NCI-H226 (cell line): ENCODE measurements around the gene TCFL5.
A peak's percentile ranks its signal among the peaks of the same experiment; 100 is the strongest.

Experiments used
- DNase-seq: peaks from one replicate; pipeline ENCODE4 v3.0.0-alpha.2; 2015

Gene TCFL5

GRCh38 chr20:62808211-62808865 is 53.3 kb downstream of the TCFL5 start:
- peak; percentile 34 for DNase-seq

GRCh38 chr20:62807444-62808210 is 54.0 kb downstream of the TCFL5 start:
- DNase-seq: no peak

- no peak for DNase-seq
These were observed 55.1 kb downstream of the TCFL5 start for GRCh38 chr20:62806383-62807050.

- no peak for DNase-seq
These were observed 55.8 kb downstream of the TCFL5 start for GRCh38 chr20:62805711-62806382.

GRCh38 chr20:62805155-62805710 is 56.4 kb downstream of the TCFL5 start:
- no peak for DNase-seq

- DNase-seq: peak; percentile 43
These were observed 56.9 kb downstream of the TCFL5 start, which contains the start of gene OGFR for GRCh38 chr20:62804627-62805154. Gene OGFR, plus strand, starts transcription at chr20:62804835. Its CDS starts 25 bp downstream, at chr20:62804860.

GRCh38 chr20:62804021-62804626 is 57.5 kb downstream of the TCFL5 start:
- no peak for DNase-seq

GRCh38 chr20:62802026-62802712 is 59.5 kb downstream of the TCFL5 start:
- no peak for DNase-seq

GRCh38 chr20:62801284-62802010 is 60.2 kb downstream of the TCFL5 start:
- DNase-seq: no peak

GRCh38 chr20:62800314-62801259 is 61.0 kb downstream of the TCFL5 start:
- no peak for DNase-seq

- DNase-seq: no peak
These were observed 61.7 kb downstream of the TCFL5 start for GRCh38 chr20:62799873-62800272.

- no peak for DNase-seq
These were observed 62.2 kb downstream of the TCFL5 start for GRCh38 chr20:62799459-62799858.

- no peak for DNase-seq
These were observed 62.6 kb downstream of the TCFL5 start for GRCh38 chr20:62799036-62799435.

GRCh38 chr20:62797671-62798532 is 63.7 kb downstream of the TCFL5 start:
- DNase-seq: no peak

- DNase-seq: no peak
These were observed 64.7 kb downstream of the TCFL5 start for GRCh38 chr20:62796699-62797491.

GRCh38 chr20:62795023-62795761 is 66.4 kb downstream of the TCFL5 start:
- peak; percentile 25 for DNase-seq
